Suprapubic skin (tissue), 4 donors: ENCODE results near the gene MRGPRF. TPM values are rescaled to one million over a fixed set of nuclear protein-coding genes. Genes with fewer than 3 reads are reported as not detected.
A peak's percentile ranks its signal among the peaks of the same experiment; 100 is the strongest.

Source experiments
- DNase-seq, 2 donors: peaks; one replicate each; pipeline ENCODE4 v3.0.0-alpha.2; 2019; ENCODE audit warnings: low spot score in 2 of 2
- H3K27ac ChIP-seq: fragments of 200-600 bp; sonication (generic); one replicate; pipeline ENCODE4 v1.5.1; 2019
- H3K27me3 ChIP-seq: fragments of 200-600 bp; sonication (generic); one replicate; pipeline ENCODE4 v1.5.1; 2019
- H3K36me3 ChIP-seq: fragments of 200-600 bp; sonication (generic); one replicate; pipeline ENCODE4 v1.5.1; 2019
- H3K4me1 ChIP-seq: fragments of 200-600 bp; sonication (generic); one replicate; pipeline ENCODE4 v1.5.1; 2019
- H3K4me3 ChIP-seq: fragments of 200-600 bp; sonication (generic); one replicate; pipeline ENCODE4 v1.5.1; 2019; ENCODE audit warnings: mild to moderate bottlenecking
- H3K9me3 ChIP-seq: fragments of 200-600 bp; sonication (generic); one replicate; pipeline ENCODE4 v1.5.1; 2019
- CTCF ChIP-seq, 2 donors: fragments of 200-600 bp in 1 of 2; fragments of 450-650 bp in 1 of 2; sonication (generic) in 1 of 2; IDR thresholded peaks; one replicate each; pipeline ENCODE4 v1.5.1; 2016 to 2019; ENCODE audit warnings: antibody characterized with exemption in 2 of 2, mild to moderate bottlenecking in 1 of 2, moderate library complexity in 1 of 2
- EP300 ChIP-seq: sonication (generic); formaldehyde crosslinking; IDR thresholded peaks from one replicate; pipeline ENCODE4 v1.6.1; 2017; ENCODE audit warnings: antibody characterized with exemption
- POLR2A ChIP-seq, 2 donors: fragments of 450-650 bp; IDR thresholded peaks; one replicate each; pipeline ENCODE4 v1.6.1; 2017; ENCODE audit warnings: antibody characterized with exemption in 2 of 2, mild to moderate bottlenecking in 2 of 2, moderate library complexity in 2 of 2
- POLR2AphosphoS5 ChIP-seq, 3 donors: sonication (generic); formaldehyde crosslinking; IDR thresholded peaks; one replicate each; pipeline ENCODE4 v1.6.1; 2017; ENCODE audit warnings: antibody characterized with exemption in 3 of 3
- WGBS: methylation state at CpG from one replicate; pipeline ENCODE4 v1.1.5; 2018; 5-methylcytosine and 5-hydroxymethylcytosine counted together
- total RNA-seq, 4 donors: library from RNA; depleted of rRNA; stranded (reverse); fragments of >200 nt; gene quantifications; one replicate each; pipeline ENCODE4 v1.1.0, GENCODE V29; 2016

The MRGPRF gene
- total RNA-seq, 4 donors from 2014 or later, result 2.0 to 9.8 (median 4.8) TPM

- 86% methylated on average over 8 of the region's 8 CpGs for whole genome bisulfite sequencing
- Histone ChIP-seq H3K4me1 (peaks cover 6% of the 10 kb centered on the region), H3K4me3 (no peak within 1 kb of the TSS), H3K27ac (no peak within 1 kb of the TSS), H3K36me3 (no peaks in the 10 kb centered on the region), H3K9me3 (no peaks in the 10 kb centered on the region), H3K27me3 (no peaks in the 10 kb centered on the region)
- TF ChIP-seq POLR2A (IDR thresholded peaks at IDR 0.05) (no peak), CTCF (IDR thresholded peaks at IDR 0.05) (no peak), EP300 (no peak), POLR2AphosphoS5 (IDR thresholded peaks at IDR 0.05) (no peak)
- DNase-seq, result peak in 1 of 2 donors; percentile 29
Measured at GRCh38 chr11:68980776-68981065, 32.3 kb downstream of the MRGPRF start, which contains the start of gene MRGPRD. MRGPRD (minus strand) TSS chr11:68980986; CDS start chr11:68980986, 0 bp downstream.

- no peak overlapping the region for H3K4me3 ChIP-seq
- H3K4me1 ChIP-seq, result peaks cover 6% of the 10 kb centered on the region
- no peak overlapping the region for H3K27ac ChIP-seq
- H3K27me3 ChIP-seq, result no peaks in the 10 kb centered on the region
- no peaks in the 10 kb centered on the region for H3K36me3 ChIP-seq
- peak; percentile 42 to 58 for DNase-seq
- WGBS, result 88% methylated on average over 27 of the region's 33 CpGs
- H3K9me3 ChIP-seq, result no peaks in the 10 kb centered on the region
- TF ChIP-seq CTCF (IDR thresholded peaks at IDR 0.05) (no peak), POLR2A (IDR thresholded peaks at IDR 0.05) (no peak), POLR2AphosphoS5 (IDR thresholded peaks at IDR 0.05) (no peak), EP300 (no peak)
Measured at GRCh38 chr11:68979931-68980775, 32.9 kb downstream of the MRGPRF start.

- 56% methylated on average over 14 of the region's 15 CpGs for WGBS
Measured at GRCh38 chr11:68978931-68979594, 34.0 kb downstream of the MRGPRF start.

GRCh38 chr11:68978626-68978930 is 34.5 kb downstream of the MRGPRF start:
- H3K27ac ChIP-seq, result no peak overlapping the region
- TF ChIP-seq POLR2AphosphoS5 (IDR thresholded peaks at IDR 0.05), result no peak
- no peak for TF ChIP-seq POLR2A (IDR thresholded peaks at IDR 0.05)
- no peak for TF ChIP-seq EP300
- no peak for TF ChIP-seq CTCF (IDR thresholded peaks at IDR 0.05)
- no peak overlapping the region for H3K4me3 ChIP-seq
- 88% methylated on average over 5 of the region's 5 CpGs for WGBS
- peaks cover 7% of the 10 kb centered on the region for H3K4me1 ChIP-seq
- no peaks in the 10 kb centered on the region for H3K36me3 ChIP-seq
- no peaks in the 10 kb centered on the region for H3K27me3 ChIP-seq
- DNase-seq, result peak in 1 of 2 donors; percentile 67
- H3K9me3 ChIP-seq, result no peaks in the 10 kb centered on the region

More at GRCh38 chr11:68978931-68979594, 34.0 kb downstream of the MRGPRF start:
- no peaks in the 10 kb centered on the region for H3K27me3 ChIP-seq
- no peaks in the 10 kb centered on the region for H3K9me3 ChIP-seq
- TF ChIP-seq POLR2A (IDR thresholded peaks at IDR 0.05) (no peak), EP300 (no peak), CTCF (IDR thresholded peaks at IDR 0.05) (no peak), POLR2AphosphoS5 (IDR thresholded peaks at IDR 0.05) (no peak)
- no peak overlapping the region for H3K27ac ChIP-seq
- H3K36me3 ChIP-seq, result no peaks in the 10 kb centered on the region
- no peak overlapping the region for H3K4me3 ChIP-seq
- peak; percentile 63 to 75 for DNase-seq
- H3K4me1 ChIP-seq, result peaks cover 6% of the 10 kb centered on the region
